ENCODE results near the gene CHN1. TPM values are rescaled to one million over a fixed set of nuclear protein-coding genes. Genes with fewer than 3 reads are reported as not detected.

Gene CHN1
- total RNA-seq, 4 donors from 2014 or later = 7.8 to 9.7 (median 9.4) TPM

DNA sequence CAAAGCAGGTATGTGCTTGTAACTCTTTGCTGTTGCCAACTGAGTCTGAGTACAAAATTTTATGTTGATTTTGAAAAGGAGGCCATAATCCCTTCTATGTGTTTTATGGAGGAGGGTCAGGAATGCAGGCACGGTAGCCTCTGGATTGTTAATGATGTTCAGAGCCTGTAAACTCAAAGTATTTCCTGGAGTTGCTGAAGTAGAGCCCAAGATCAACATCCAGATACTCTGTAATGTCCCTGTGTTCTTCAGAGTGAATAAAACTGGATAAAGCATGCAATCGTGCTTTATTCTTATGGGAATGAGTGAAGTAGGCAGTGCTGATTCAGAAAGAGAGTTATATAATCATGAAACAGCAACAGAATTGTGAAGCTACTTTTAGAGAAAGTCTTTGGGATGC lies 179.1 kb downstream of the CHN1 start:
- Histone ChIP-seq H3K4me3 (replicated peaks in 1 of 3) (no peak overlapping the region), H3K4me1 (peaks cover 0 to 23% of the 10 kb centered on the region in 2 donors), H3K36me3 (no peaks in the 10 kb centered on the region), H3K27me3 (no peaks in the 10 kb centered on the region), H3K27ac (no peak overlapping the region), H3K9me3 (no peaks in the 10 kb centered on the region)
- intact Hi-C loops (cut with DNase I) = no loop called here
- DNase-seq = no peak
- 17 to 26% methylated on average over 2 of the region's 2 CpGs for WGBS, 2 donors
- TF ChIP-seq, protein P1, sequence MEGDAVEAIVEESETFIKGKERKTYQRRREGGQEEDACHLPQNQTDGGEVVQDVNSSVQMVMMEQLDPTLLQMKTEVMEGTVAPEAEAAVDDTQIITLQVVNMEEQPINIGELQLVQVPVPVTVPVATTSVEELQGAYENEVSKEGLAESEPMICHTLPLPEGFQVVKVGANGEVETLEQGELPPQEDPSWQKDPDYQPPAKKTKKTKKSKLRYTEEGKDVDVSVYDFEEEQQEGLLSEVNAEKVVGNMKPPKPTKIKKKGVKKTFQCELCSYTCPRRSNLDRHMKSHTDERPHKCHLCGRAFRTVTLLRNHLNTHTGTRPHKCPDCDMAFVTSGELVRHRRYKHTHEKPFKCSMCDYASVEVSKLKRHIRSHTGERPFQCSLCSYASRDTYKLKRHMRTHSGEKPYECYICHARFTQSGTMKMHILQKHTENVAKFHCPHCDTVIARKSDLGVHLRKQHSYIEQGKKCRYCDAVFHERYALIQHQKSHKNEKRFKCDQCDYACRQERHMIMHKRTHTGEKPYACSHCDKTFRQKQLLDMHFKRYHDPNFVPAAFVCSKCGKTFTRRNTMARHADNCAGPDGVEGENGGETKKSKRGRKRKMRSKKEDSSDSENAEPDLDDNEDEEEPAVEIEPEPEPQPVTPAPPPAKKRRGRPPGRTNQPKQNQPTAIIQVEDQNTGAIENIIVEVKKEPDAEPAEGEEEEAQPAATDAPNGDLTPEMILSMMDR (IDR thresholded peaks at IDR 0.05) = no peak
- TF ChIP-seq POLR2A (IDR thresholded peaks at IDR 0.05) = no peak

- Histone ChIP-seq H3K4me3 (replicated peaks in 1 of 3) (no peak overlapping the region), H3K36me3 (no peaks in the 10 kb centered on the region), H3K9me3 (no peaks in the 10 kb centered on the region), H3K4me1 (peaks cover 0 to 23% of the 10 kb centered on the region in 2 donors), H3K27me3 (no peaks in the 10 kb centered on the region), H3K27ac (no peak overlapping the region)
- TF ChIP-seq, protein P1 (IDR thresholded peaks at IDR 0.05) = no peak
- no peak for TF ChIP-seq POLR2A (IDR thresholded peaks at IDR 0.05)
- intact Hi-C loops (cut with DNase I) = no loop called here
- no peak for DNase-seq
Measured at GRCh38 chr2:174824068-174824467, 181.1 kb downstream of the CHN1 start.

- no peak overlapping the region for H3K4me3 ChIP-seq (replicated peaks in 1 of 3)
- no peaks in the 10 kb centered on the region for H3K9me3 ChIP-seq
- no peaks in the 10 kb centered on the region for H3K36me3 ChIP-seq
- H3K4me1 ChIP-seq = peaks cover 0 to 9% of the 10 kb centered on the region in 2 donors
- H3K27me3 ChIP-seq = no peaks in the 10 kb centered on the region
- intact Hi-C loops (cut with DNase I) = no loop called here
- DNase-seq = no peak
- no peak overlapping the region for H3K27ac ChIP-seq
- WGBS, 2 donors = 82 to 94% methylated on average over 4 of the region's 4 CpGs
- TF ChIP-seq, protein P1 (IDR thresholded peaks at IDR 0.05) = no peak
- no peak for TF ChIP-seq POLR2A (IDR thresholded peaks at IDR 0.05)
Measured at GRCh38 chr2:174821628-174822027, 183.6 kb downstream of the CHN1 start.

DNA sequence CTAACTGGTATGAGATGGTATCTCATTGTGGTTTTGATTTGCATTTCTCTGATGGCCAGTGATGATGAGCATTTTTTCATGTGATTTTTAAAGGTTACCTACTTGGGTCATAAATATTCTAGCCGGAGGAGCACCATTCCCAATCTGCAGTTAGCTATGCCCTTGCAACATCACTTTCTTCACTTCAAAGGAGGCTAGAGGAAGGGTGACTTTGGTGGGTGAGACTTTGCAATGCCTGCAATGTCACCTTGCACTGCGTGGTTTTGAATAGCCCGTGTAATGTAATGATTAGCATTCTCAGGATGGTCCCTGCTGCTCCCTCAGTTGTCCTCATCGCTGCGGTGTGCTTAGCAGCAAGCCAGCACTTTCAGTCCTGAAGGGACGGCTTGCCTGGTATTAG lies 184.8 kb downstream of the CHN1 start:
- H3K36me3 ChIP-seq = no peaks in the 10 kb centered on the region
- 96 to 99% methylated on average over 6 of the region's 6 CpGs for WGBS, 2 donors
- DNase-seq = no peak
- intact Hi-C loops (cut with DNase I) = no loop called here
- no peaks in the 10 kb centered on the region for H3K9me3 ChIP-seq
- no peak overlapping the region for H3K4me3 ChIP-seq (replicated peaks in 1 of 3)
- TF ChIP-seq POLR2A (IDR thresholded peaks at IDR 0.05) = no peak
- TF ChIP-seq, protein P1 (IDR thresholded peaks at IDR 0.05) = no peak
- no peaks in the 10 kb centered on the region for H3K27me3 ChIP-seq
- no peak overlapping the region for H3K27ac ChIP-seq
- no peaks in the 10 kb centered on the region for H3K4me1 ChIP-seq

GRCh38 chr2:174815526-174815925 lies 189.7 kb downstream of the CHN1 start:
- DNase-seq = no peak
- Histone ChIP-seq H3K9me3 (no peaks in the 10 kb centered on the region), H3K4me3 (replicated peaks in 1 of 3) (no peak overlapping the region), H3K36me3 (no peaks in the 10 kb centered on the region), H3K4me1 (no peaks in the 10 kb centered on the region), H3K27me3 (no peaks in the 10 kb centered on the region), H3K27ac (no peak overlapping the region)
- 2 to 47% methylated on average over 1 to 2 of the region's 2 CpGs for WGBS, 2 donors
- TF ChIP-seq, protein P1 (IDR thresholded peaks at IDR 0.05) = no peak
- no peak for TF ChIP-seq POLR2A (IDR thresholded peaks at IDR 0.05)
- intact Hi-C loops (cut with DNase I) = no loop called here

Data from thyroid gland (tissue), 4 donors.